Sigmoid colon (tissue), 4 donors: ENCODE results near the gene DDR2.

ENCODE experiments used
- CTCF ChIP-seq, 4 experiments: fragments of 450-650 bp in 3 of 4; fragments of 200-600 bp in 1 of 4; IDR thresholded peaks; one replicate each; pipeline ENCODE4 v1.5.1; 2016 to 2019; ENCODE audit warnings: antibody characterized with exemption in 4 of 4, mild to moderate bottlenecking in 3 of 4, moderate library complexity in 2 of 4
- EP300 ChIP-seq, 4 donors: sonication (generic); formaldehyde crosslinking; IDR thresholded peaks; one replicate each; pipeline ENCODE4 v1.6.1; 2017; ENCODE audit warnings: antibody characterized with exemption in 4 of 4
- POLR2AphosphoS5 ChIP-seq, 4 donors: sonication (generic); formaldehyde crosslinking; IDR thresholded peaks; one replicate each; pipeline ENCODE4 v1.6.1; 2017; ENCODE audit warnings: antibody characterized with exemption in 4 of 4

GRCh38 chr1:162722036-162722435, 89.8 kb downstream of the DDR2 start:
- TF ChIP-seq EP300 (IDR thresholded peaks at IDR 0.05), result no peak
- TF ChIP-seq CTCF (IDR thresholded peaks at IDR 0.05), result no peak
- TF ChIP-seq POLR2AphosphoS5 (IDR thresholded peaks at IDR 0.05), result no peak
